Measurements from ENCODE around the gene AKNA. TPM values are rescaled to one million over a fixed set of nuclear protein-coding genes. Genes with fewer than 3 reads are reported as not detected.
A peak's percentile ranks its signal among the peaks of the same experiment; 100 is the strongest.

AKNA gene
- total RNA-seq, 8 experiments from 2014 or later, result 2.7 to 25.7 (median 10.8) TPM

DNA sequence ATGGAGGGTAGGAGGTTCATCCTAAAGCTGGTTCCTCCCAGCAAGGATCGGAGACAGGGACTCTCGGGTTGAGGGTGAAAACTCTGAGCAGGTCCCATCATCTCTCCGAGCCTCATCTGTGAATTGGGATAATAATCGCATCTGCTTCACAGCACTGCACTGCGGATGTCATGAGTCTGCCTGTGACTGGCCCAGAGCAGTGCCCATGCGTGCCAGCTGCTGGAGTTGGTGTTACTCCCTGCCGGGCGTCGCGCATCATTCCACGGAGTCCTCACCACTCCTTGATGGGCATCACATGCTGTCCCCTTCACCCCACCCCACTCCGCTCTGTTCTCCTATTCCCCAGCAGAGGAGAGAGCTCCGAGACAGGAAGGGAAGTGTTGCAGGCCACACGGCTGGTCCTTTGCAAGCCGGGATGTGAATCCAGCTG lies 100.0 kb downstream of the AKNA start:
- in situ Hi-C loops (cut with MboI; ENCODE audit: low pct_unique_long_range_greater_than_20kb in 2 of 9, low sequenced_read_pairs in 9 of 9, unreplicated experiment in 9 of 9), result loop anchor here in 8 of 9 experiments (10.0 to 25.0 kb wide), 5 partner anchors 175 to 600 kb away; partner anchors contain the start of genes AMBP (in 3 of the 8) and KIF12 (in 3 of the 8)
- ATAC-seq (replicated peaks in 6 of 8), result no peak
- WGBS, 10 experiments, result 60 to 100% (median 100%) methylated on average over 1 to 3 of the region's 15 CpGs; no CpG with 5 or more reads in 5 of the 10 experiments
- Histone ChIP-seq H3K4me3 (no peak overlapping the region), H3K27ac (no peak overlapping the region), H3K4me1 (replicated peaks in 1 of 2) (peaks cover 14 to 21% of the 10 kb centered on the region in 2 donors)

DNA sequence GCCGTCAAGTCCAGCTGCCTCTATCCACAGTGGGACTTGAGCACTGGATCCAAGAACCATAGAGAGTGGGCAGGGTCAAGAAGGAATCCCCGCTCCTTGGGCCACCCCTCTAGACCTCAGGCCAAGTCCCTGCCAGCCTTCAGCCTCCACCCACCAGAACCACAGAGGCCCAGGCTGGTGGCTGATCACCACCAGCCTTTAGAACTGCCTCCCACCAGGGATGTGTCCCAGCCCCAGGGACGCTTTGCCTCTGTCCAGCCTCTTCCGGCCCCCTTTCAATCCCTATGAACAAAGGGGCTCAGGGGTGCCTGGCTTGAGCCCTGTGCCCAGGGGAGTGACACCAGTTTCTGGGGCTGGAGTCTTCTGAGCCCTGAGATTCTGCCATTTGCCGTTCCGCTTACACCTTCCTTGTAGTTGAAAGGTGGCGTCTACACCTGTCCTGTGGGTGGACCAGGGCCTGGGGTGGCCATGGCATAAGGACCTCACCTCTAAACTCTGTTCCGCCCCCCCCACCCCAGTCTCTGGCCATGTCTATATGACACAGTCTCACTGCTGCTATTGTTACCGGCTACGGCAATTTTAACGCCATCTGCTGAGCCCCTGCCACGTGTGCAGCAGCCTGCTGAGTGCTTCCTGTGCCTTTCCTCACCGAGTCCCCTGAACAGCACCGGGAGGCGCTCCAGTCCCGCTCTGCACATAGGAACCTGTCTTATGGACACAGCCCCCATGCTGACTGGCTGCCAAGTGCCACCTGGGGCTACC lies 100.6 kb downstream of the AKNA start:
- H3K4me1 ChIP-seq (replicated peaks in 1 of 2), result peaks cover 18 to 27% of the 10 kb centered on the region in 2 donors
- WGBS, 10 experiments, result 53 to 100% (median 100%) methylated on average over 1 to 6 of the region's 16 CpGs; no CpG with 5 or more reads in 4 of the 10 experiments
- no peak overlapping the region for H3K27ac ChIP-seq
- in situ Hi-C loops (cut with MboI; ENCODE audit: low pct_unique_long_range_greater_than_20kb in 2 of 9, low sequenced_read_pairs in 9 of 9, unreplicated experiment in 9 of 9), result loop anchor here in 8 of 9 experiments (10.0 to 25.0 kb wide), 5 partner anchors 175 to 600 kb away; partner anchors contain the start of genes AMBP (in 3 of the 8) and KIF12 (in 3 of the 8)
- H3K4me3 ChIP-seq, result no peak overlapping the region
- ATAC-seq (replicated peaks in 6 of 8), result peak in 2 of 8 experiments; percentile 15 to 24

DNA sequence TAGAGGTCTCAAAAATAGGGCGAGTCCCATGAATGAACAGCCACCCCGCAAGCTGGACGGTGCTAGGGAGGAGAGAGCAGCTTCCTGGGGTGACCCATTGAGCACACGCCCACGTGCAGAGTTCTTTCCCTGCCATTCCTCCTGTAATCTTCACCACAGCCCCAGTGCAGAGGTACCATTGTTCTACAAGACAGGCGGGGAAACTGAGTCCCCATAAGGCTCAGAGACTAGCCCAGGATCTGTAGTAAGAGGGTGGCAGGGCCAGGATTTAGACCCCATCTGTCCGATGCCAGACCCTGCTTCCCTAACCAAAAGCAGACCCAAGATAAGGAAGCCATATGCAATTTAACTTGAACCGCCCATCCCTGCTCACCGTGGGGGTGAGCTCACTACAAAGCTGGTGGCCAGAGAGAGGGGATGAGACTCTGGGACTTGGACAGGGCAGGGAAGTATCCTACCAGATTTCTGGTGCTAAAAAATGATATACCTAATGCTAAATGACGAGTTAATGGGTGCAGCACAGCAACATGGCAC lies 101.6 kb downstream of the AKNA start:
- WGBS, 10 experiments, result 79 to 93% (median 86%) methylated on average over 1 to 7 of the region's 10 CpGs; no CpG with 5 or more reads in 2 of the 10 experiments
- Histone ChIP-seq H3K4me1 (replicated peaks in 1 of 2) (peaks cover 28 to 37% of the 10 kb centered on the region in 2 donors), H3K4me3 (no peak overlapping the region), H3K27ac (no peak overlapping the region)
- in situ Hi-C loops (cut with MboI; ENCODE audit: low pct_unique_long_range_greater_than_20kb in 2 of 9, low sequenced_read_pairs in 9 of 9, unreplicated experiment in 9 of 9), result loop anchor here in 8 of 9 experiments (10.0 to 25.0 kb wide), 5 partner anchors 174 to 599 kb away; partner anchors contain the start of genes AMBP (in 3 of the 8) and KIF12 (in 3 of the 8)
- no peak for ATAC-seq (replicated peaks in 6 of 8)

DNA sequence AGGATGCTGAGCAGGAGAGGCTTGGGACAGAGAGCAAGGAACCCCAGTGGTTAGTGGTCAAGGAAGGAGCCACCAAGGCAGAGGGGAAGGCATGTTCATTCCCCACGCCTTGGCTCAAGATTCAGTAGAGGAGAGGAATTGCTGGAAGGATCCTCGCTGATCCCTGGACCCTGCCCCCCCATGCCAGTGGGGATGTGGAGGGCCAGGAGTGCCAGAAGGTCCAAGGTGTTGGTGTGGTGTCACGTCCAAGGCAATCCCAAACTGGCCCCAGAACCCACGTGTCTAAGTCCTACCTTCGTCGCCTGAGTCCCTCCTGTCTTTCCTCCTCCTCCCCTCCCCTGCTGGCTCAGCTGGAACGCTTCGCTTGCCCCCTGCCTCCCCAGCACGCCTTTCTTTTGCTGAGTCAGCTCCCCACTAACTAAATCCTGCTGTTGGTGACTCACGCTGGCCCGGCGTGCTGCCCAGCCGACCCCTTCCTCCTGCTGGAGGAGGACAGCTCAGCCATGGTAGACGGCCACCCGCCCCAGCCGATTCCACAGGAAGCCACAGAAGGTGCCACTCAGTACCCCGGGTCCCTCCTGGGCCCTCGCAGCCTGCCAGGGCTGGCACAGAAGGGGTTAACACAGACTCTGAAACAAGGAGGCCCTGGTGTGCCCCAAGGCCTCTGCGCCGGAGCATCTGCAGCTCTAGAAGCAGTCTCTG lies 102.5 kb downstream of the AKNA start:
- Histone ChIP-seq H3K27ac (no peak overlapping the region), H3K4me3 (no peak overlapping the region), H3K4me1 (replicated peaks in 1 of 2) (peaks cover 32 to 36% of the 10 kb centered on the region in 2 donors)
- in situ Hi-C loops (cut with MboI; ENCODE audit: low pct_unique_long_range_greater_than_20kb in 2 of 9, low sequenced_read_pairs in 9 of 9, unreplicated experiment in 9 of 9), result loop anchor here in 8 of 9 experiments (10.0 to 25.0 kb wide), 5 partner anchors 173 to 598 kb away; partner anchors contain the start of genes AMBP (in 3 of the 8) and KIF12 (in 3 of the 8)
- peak in 7 of 8 experiments; percentile 44 to 86 (median 75) for ATAC-seq (replicated peaks in 6 of 8)
- 24 to 80% (median 39%) methylated on average over 3 to 4 of the region's 20 CpGs; no CpG with 5 or more reads in 7 of the 10 experiments for WGBS, 10 experiments

DNA sequence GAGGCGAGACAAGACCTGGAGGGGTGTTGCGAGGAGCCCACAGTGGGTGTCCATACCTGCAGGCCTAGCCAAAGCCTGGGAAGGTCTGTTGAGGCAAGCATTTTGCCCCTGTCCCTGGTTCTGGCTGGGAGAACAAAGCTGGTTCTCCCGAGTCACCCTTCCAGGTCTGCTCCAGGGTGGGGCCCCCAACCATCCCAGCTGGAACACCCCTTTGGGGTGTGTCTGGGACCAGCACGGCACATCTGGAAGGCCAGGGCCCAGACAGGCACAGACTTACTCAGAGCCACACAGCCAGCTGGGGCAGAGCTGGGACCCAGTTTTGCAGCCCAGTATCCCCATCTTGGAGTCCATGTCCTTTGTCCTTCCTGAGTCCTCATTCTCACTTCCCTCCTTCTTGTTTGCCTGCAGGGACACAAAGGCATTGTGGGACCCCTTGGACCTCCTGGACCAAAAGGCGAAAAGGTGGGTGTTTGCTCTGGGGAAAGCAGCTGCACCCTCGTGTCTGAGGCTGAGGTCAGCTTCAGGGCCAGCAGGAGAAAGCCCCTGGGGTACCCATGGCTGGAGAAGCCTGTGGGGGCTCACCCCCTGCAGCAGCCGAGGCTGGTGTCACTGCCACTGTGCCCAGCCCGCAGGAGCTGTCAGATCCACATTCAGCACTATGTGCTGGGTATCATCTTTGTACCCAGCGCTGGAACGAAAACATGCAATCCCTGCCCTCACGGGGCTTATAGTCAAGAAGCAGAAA lies 103.3 kb downstream of the AKNA start:
- no peak overlapping the region for H3K4me3 ChIP-seq
- in situ Hi-C loops (cut with MboI; ENCODE audit: low pct_unique_long_range_greater_than_20kb in 2 of 9, low sequenced_read_pairs in 9 of 9, unreplicated experiment in 9 of 9), result loop anchor here in 8 of 9 experiments (10.0 to 25.0 kb wide), 5 partner anchors 172 to 597 kb away; partner anchors contain the start of genes AMBP (in 3 of the 8) and KIF12 (in 3 of the 8)
- H3K4me1 ChIP-seq (replicated peaks in 1 of 2), result peaks cover 32 to 36% of the 10 kb centered on the region in 2 donors
- WGBS, 10 experiments, result 20 to 100% (median 100%) methylated on average over 1 to 6 of the region's 11 CpGs; no CpG with 5 or more reads in 4 of the 10 experiments
- ATAC-seq (replicated peaks in 6 of 8), result peak in 1 of 8 experiments; percentile 2
- no peak overlapping the region for H3K27ac ChIP-seq

Other genes starting within 250 kb of the AKNA start
- gene COL27A1, start 232.4 kb downstream of the AKNA start, total RNA-seq, result 10 to 100 TPM in 1 of 8 experiments, 1 to 10 TPM in 6, under 1 TPM in 1; 0.54 to 40.3 (median 4.2) TPM
- gene ORM1, start 64.9 kb downstream of the AKNA start, total RNA-seq, result not detected
- gene ORM2, start 58.1 kb downstream of the AKNA start, total RNA-seq, result under 1 TPM in 1 of 8 experiments, not detected in 7; 0.46 TPM
- 10 to 100 TPM in 3 of 8 experiments, 1 to 10 TPM in 5; 4.2 to 13.5 (median 6.9) TPM for gene WHRN, start 117.5 kb upstream of the AKNA start, total RNA-seq
- 100 to 1,000 TPM; 122 to 253 (median 198) TPM for gene ATP6V1G1, start 199.8 kb upstream of the AKNA start, total RNA-seq
- gene TMEM268, start 223.3 kb upstream of the AKNA start, total RNA-seq, result 10 to 100 TPM in 4 of 8 experiments, 1 to 10 TPM in 4; 4.9 to 22.1 (median 10.4) TPM